Fibroblast of villous mesenchyme (primary cell): ENCODE data around the gene TRPV5. TPM values are rescaled to one million over a fixed set of nuclear protein-coding genes. Genes with fewer than 3 reads are reported as not detected.

ENCODE experiments used
- DNase-seq: peaks from one replicate; pipeline ENCODE4 v3.0.0-alpha.2; 2010; ENCODE audit warnings: low read depth
- H3K4me3 ChIP-seq: 2 replicates; pipeline ENCODE4 v1.5.1; 2011; ENCODE audit warnings: low read depth, mild to moderate bottlenecking, low read length
- CTCF ChIP-seq: IDR thresholded peaks from 2 replicates; pipeline ENCODE4 v1.5.1; 2012; ENCODE audit warnings: low read depth, mild to moderate bottlenecking, low read length; ENCODE audit not compliant: insufficient read depth
- total RNA-seq: library from RNA; depleted of rRNA; stranded (reverse); fragments of >200 nt; gene quantifications from 2 replicates; pipeline ENCODE4 v1.2.3, GENCODE V29; 2012

The TRPV5 gene
- total RNA-seq, 1 donor = not detected

DNA sequence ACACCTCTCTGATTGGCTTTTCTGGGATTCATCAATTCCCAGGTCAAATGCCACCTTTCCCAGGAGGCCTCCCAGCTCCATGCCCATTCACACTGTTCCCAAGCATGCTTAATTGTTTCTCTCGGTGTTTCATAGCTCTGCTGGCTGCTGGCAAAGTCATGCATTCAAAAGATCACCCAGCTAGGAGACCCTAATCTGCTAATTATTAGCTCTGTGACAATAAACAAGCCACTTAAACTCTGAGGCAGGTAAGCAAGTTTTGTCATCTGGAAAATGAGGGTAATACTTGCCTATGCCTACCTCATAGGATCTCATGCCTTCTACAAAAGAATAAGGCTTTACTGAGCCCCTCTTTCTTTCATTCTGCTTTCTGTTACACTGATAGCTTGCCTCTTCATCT, 29.4 kb upstream of the TRPV5 start:
- DNase-seq = no peak
- TF ChIP-seq CTCF = no peak

GRCh38 chr7:142961973-142962926, 28.7 kb upstream of the TRPV5 start, which contains the start of gene KEL:
KEL (minus strand) TSS chr7:142962363; CDS start chr7:142962206, 157 bp downstream.
- H3K4me3 ChIP-seq = no peak within 1 kb of the TSS
- DNase-seq = no peak
- TF ChIP-seq CTCF = no peak

More for the DNA sequence above, 29.4 kb upstream of the TRPV5 start:
- no peak overlapping the region for H3K4me3 ChIP-seq

- H3K4me3 ChIP-seq = no peak overlapping the region
- TF ChIP-seq CTCF = no peak
- no peak for DNase-seq
Measured at GRCh38 chr7:142961595-142961972, 28.0 kb upstream of the TRPV5 start.

- DNase-seq = no peak
- H3K4me3 ChIP-seq = no peak overlapping the region
- no peak for TF ChIP-seq CTCF
Measured at GRCh38 chr7:142960955-142961512, 27.5 kb upstream of the TRPV5 start.

- no peak overlapping the region for H3K4me3 ChIP-seq
- no peak for DNase-seq
- TF ChIP-seq CTCF = no peak
Measured at GRCh38 chr7:142959202-142959601, 25.7 kb upstream of the TRPV5 start.

GRCh38 chr7:142957723-142958122, 24.2 kb upstream of the TRPV5 start:
- DNase-seq = peak; percentile 1
- no peak overlapping the region for H3K4me3 ChIP-seq
- TF ChIP-seq CTCF = no peak
